Putamen (tissue), 1 donor: Measurements from ENCODE around the gene MCCC2.
"Not testable (repeated sequence)": the region's sequence is repeated elsewhere in the genome, so short reads cannot be mapped to it uniquely, and the experiment has no call there.

Experiments
- DNase-seq: peaks from one replicate; pipeline ENCODE4 v3.0.0-alpha.2; 2016; ENCODE audit warnings: low spot score

The MCCC2 gene

DNA sequence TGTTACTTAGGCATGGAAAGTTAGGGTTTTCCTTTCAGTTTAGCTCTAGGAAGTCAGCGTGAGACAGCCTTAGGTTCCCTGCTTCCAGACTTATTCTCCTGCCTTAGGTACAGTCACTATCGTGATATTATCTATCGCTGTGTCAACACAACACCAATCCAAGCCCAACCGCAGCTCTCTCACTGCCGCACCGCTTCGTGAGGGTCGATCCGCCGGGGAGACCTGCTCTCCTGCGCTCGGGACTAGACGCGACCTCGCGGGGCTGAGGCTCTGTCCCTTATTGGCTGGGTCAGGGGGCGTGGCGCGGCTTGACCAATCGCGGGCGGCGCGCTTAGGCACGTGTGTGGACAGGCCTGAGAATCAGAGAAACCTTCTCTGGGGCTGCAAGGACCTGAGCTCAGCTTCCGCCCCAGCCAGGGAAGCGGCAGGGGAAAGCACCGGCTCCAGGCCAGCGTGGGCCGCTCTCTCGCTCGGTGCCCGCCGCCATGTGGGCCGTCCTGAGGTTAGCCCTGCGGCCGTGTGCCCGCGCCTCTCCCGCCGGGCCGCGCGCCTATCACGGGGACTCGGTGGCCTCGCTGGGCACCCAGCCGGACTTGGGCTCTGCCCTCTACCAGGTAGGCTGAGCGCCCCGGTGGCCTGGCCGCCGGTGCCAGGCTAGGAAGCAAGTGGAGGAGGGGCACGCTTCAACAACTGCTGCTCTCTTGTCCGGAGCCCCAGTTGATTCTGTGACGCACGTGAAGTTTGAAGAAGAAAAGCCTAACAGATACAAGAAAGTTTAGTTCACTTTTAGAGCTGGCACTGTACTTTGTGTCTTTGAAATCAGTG is at the start of gene MCCC2:
Gene MCCC2, plus strand, starts transcription at position 400 of the 825 bp plus-strand sequence. Its CDS starts 86 bp downstream, at position 486.
- DNase-seq = peak; percentile 93

DNA sequence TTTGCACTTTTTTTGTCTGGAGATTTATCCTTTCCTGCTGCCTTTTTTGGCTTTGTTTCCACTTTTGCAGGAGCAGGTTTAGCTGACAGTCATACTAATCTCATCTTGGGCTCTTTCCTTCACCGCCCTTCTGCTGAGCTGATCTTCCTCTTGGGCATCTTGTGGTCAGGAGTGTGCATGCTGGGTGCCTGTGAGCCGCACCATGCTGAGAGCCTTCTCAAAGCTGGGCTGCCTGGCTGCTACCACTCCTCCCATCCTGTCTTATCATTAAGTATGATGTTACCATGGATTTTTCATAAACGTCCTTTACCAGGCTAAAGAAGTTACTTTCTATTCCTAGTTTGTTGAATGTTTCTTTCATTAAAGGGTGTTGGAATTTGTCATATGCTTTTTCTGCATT is 49.5 kb upstream of the MCCC2 start:
- DNase-seq = no peak

DNA sequence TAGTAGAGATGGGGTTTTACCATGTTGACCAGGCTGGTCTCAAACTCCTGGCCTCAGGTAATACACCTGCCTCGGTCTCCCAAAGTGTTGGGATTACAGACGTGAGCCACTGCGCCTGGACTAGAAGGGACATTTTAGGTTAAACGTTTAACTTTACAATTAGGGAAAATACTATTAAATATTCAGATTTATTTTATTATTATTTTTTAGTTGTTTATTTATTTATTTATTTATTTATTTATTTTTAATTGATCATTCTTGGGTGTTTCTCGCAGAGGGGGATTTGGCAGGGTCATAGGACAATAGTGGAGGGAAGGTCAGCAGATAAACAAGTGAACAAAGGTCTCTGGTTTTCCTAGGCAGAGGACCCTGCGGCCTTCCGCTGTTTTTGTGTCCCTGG is 36.3 kb upstream of the MCCC2 start:
- DNase-seq = not testable (repeated sequence)

DNA sequence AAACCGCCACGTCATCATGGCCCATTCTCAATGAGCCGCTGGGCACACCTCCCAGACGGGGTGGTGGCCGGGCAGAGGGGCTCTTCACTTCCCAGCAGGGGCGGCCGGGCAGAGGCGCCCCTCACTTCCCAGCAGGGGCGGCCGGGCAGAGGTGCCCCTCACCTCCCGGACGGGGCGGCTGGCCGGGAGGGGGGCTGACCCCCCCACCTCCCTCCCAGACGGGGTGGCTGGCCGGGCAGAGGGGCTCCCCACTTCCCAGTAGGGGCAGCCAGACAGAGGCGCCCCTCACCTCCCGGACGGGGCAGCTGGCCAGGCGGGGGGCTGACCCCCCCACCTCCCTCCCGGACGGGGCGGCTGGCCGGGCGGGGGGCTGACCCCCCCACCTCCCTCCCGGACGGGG is 35.6 kb upstream of the MCCC2 start:
- DNase-seq = not testable (repeated sequence)

DNA sequence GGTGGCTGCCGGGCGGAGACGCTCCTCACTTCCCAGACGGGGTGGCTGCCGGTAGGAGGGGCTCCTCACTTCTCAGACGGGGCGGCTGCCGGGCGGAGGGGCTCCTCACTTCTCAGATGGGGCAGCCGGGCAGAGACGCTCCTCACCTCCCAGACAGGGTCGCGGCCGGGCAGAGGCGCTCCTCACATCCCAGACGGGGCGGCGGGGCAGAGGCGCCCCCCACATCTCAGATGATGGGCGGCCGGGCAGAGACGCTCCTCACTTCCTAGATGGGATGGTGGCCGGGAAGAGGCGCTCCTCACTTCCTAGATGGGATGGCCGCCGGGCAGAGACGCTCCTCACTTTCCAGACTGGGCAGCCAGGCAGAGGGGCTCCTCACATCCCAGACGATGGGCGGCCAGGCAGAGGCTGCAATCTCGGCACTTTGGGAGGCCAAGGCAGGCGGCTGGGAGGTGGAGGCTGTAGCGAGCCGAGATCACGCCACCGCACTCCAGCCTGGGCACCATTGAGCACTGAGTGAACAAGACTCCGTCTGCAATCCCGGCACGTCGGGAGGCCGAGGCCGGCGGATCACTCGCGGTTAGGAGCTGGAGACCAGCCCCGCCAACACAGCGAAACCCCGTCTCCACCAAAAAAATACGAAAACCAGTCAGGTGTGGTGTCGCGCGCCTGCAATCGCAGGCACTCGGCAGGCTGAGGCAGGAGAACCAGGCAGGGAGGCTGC is 35.0 kb upstream of the MCCC2 start:
- DNase-seq = not testable (repeated sequence)

DNA sequence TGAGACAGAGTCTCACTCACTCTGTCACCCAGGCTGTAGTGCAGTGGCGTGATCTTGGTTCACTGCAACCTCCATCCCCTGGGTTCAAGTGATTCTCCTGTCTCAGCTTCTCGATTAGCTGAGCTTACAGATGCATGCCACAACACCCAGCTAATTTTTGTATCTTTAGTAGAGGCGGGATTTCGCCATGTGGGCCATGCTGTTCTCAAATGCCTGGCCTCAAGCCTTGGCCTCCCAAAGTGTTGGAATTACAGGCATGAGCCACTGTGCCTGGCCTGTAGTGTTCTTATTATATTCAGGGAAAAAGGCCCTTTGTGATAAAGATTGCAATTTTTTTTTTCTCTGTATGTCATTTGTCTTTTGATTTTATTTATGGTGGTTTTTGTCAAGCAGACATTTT is 24.0 kb upstream of the MCCC2 start:
- no peak for DNase-seq

DNA sequence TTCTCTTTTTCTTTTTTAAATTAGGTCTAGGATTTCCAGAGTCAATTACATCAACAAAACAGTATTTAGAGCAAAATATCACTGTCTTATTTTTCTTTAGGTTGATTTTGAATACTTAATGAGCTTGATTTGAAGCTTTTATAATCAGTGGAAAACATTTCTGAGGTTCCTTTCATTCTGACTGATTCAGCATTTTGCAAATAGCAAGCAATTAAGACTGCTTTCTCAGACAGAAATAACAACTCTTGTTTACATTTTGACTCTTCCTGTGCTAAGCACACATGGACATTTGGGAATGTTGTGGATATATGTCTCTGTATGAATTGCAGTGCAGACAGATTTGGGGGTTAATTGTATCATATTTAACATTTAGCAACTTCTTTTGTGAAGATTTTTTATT is 22.2 kb upstream of the MCCC2 start:
- no peak for DNase-seq

DNA sequence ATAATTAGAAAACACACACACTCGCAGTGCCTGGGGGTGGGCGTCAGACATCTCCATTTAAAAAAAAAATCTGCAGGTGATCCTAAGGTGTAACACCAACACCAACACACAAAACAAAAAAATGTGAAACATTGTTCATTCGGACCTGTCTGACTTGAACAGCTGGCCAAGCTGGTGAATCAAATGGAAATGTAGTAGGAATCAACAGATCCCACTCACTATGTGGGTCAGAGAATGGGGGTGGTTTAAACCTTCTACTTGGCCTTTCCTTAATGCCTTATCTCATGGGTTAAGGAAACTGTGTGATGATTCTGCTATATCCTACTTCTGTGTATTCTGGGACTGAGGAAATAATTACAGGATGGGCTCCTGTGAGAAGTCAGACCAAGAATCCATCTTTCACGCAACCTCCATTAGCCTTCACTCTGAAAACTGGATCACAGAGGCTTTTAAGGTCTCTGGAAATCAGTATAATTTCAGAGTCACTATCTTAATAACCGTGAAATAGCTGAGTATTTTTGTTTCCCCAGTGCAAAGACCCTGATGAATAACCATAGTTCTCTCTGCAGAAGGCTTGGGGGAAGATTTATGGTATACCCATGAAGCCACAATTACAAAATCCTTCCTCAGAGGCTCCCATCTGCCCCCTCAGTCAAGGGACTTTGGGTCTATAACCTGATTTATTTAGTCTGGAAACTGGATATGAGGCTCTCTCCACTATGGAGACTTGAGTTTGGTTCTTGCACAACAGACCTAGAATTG is 17.2 kb upstream of the MCCC2 start:
- DNase-seq = no peak

DNA sequence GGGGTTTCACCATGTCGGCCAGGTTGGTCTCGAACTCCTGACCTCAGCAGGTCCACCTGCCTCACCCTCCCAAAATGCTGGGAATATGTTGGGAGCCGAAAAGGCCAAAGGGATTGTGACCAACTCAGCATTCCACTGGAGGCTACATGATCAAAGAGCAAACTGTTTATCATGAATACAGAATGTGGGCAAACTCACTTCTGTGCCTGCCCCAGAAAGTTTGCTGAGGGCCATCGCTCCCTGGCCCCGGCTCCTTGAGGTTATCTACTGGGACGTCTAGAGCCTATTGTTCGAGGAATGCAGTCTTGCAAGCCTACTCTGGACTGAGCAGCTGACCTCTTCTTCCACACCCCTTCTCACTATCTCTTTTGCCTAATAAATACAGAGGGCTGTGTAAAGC is 15.3 kb upstream of the MCCC2 start:
- not testable (repeated sequence) for DNase-seq

DNA sequence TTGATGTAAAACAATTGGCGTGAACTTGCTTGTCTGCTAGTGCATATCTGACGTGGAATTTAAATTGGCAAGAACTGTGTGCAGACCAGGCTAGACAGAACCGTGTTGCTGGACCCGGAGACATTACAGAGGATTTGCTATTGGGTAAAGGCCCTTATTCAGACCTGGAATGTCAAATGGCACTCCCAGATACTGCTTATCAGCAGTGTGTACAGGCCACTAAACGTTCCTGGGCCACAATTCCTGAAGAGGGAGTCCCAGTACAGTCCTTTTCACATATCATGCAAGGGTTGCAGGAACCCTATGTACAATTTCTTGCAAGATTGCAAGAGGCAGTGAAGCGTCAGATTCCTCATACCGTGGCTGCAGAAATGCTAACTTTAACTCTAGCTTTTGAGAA is 13.5 kb upstream of the MCCC2 start:
- no peak for DNase-seq

DNA sequence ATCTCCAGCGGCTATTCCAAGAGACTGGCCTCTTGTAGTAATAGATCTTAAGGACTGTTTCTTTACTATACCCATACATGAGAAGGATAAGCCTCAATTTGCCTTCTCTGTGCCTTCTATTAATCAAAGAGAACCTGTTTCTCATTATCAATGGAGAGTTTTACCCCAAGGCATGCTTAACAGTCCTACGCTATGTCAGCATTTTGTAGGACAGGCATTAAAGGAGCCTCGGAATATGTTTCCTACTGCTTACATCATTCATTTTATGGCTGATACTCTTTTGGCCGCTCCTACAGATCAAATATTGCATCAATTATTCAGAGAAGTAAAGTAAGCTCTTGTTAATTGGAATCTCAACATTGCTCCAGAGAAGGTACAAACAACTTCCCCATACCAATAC is 11.6 kb upstream of the MCCC2 start:
- not testable (repeated sequence) for DNase-seq

DNA sequence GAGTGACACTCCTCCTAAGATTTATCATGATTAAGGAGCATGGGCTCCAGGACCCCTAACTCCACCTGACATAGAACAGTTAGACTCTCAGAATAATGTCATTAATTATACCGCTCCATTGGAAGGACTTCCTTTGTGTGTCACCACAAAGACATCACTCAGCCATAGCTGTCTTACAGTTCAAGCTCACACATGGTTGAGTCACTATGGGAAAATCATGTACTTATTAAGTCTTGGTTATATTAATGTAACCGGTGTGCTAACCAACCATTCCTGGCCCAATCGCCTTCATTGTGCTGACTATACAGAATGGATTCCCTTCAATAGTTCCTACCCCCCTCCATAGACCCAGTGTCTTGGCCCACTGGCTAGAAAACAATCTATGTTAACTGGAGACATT is 10.9 kb upstream of the MCCC2 start:
- DNase-seq = no peak

DNA sequence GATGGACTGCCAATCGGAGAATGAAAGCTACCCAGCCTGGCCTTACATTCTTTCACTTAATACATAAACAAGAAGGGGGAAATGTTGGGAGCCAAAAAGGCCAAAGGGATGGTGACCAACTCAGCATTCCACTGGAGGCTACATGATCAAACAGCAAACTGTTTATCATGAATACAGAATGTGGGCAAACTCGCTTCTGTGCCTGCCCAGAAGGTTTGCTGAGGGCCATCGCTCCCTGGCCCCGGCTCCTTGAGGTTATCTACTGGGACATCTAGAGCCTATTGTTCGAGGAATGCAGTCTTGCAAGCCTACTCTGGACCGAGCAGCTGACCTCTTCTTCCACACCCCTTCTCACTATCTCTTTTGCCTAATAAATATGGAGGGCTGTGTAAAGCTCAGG is 9.3 kb upstream of the MCCC2 start:
- DNase-seq = not testable (repeated sequence)

DNA sequence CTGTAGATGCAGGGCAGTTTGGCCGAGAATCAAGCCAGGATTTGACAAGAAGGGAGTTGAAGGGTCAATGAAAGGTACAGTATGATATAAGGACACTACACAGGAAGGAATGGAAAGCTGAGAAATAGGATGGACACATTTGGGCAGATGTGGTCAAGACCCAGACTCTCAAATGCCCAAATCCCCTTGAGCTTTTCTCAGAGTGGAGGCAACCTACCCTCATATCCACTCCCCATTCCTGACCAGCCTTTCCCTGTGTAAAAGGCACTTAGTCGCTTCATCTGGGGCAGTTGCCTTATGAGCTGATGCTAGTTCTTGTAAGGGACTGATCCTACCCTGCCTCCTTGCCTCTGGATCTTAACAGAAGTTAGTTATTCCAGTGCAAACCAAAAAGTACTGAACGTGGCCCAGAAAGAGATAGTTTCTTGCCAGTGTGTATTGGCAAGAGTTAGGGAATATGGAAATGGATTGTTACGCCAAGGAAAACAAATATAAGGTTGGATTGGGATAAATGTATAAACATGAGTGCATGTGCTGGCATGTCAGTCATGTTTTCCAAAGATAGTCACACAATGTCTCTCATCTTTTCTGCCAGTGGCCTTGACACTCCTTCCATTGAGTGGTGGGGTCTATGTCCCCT is 4.1 kb upstream of the MCCC2 start:
- no peak for DNase-seq

DNA sequence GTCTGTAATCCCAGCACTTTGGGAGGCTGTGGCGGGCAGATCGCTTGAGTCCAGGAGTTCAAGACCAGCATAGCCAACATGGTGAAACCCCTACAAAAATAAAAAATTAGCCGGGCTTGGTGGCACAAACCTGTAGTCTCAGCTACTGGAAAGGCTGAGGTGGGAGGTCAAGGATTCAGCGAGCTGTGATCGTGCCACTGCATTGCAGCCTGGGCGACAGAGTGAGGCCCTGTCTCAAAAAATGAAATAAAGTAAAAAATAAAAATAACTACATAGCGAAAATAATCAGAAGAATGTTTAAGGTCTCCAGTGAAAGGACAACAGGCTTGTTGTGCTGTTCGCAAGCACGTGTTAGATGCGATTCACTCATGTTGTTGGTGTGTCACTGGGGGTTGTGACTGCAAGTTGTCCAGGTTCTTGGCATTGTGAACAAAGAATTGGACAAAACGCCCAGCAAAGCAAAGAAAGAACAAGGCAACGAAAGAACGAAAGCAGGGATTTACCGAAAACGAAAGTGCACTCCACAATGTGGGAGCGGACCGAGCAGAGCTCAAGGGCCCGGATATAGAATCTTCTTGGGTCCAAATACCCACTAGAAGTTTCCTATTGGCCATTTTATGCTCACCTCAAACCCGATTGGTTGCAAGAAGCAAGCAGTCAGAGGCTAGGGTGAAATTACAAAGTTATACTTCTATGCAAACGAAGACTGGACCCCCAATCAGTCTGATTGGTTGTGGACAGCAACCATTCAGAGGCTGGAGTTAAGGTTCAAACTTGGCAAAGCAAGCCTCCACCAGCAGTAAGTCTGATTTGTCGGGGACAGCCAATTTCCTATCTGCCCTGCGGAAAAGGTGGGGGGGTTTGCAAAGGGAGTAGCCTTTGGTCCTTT is 844 bp upstream of the MCCC2 start:
- peak; percentile 35 for DNase-seq

DNA sequence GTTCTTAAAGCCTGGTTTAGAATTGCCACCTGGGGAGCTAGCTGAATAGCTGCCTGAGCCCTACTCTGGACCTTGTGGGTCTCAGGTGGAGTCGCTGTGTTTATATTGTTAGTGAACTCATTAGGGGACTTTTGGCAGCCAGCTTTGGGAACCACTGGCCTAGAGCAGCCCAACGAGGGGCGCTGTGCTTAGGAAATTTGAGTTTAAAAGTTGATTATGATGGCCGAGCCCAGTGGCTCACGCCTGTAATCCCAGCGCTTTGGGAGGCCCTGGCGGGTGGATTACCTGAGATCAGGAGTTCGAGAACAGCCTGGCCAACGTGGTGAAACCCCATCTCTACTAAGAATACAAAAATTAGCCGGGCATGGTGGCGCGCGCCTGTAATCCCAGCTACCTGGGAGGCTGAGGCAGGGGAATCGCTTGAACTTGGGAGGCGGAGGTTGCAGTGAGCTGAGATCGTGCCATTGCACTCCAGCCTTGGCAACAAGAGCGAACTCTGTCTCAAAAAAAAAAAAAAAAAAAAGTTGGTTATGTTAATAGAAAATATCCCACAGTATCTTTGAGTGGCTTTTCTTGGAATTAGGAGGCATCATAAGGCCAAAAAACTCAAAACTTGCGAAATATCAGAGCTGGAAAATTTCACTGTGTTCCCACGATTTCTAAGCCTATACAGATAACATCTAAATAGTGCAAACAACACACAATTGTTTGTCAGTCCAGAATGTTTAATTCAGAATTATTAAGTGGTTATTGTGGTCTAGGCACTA is 809 bp downstream of the MCCC2 start:
- no peak for DNase-seq

DNA sequence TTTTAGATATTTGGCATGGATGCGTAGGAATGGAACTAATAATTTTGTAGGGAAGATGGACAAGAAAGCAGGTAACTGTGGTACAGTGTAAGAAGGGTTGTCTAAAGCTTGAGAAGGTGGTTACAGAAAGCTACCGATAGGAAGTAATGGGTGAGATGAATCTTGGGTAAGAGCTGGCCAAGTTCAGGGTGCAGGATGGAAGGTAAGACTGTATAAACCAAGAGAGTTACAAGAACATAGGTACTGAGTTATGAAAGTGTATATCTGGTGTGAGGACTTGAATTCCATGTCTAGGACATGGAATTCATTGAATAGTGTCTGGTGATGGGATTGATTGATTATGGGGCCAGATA is 1.4 kb downstream of the MCCC2 start:
- no peak for DNase-seq

DNA sequence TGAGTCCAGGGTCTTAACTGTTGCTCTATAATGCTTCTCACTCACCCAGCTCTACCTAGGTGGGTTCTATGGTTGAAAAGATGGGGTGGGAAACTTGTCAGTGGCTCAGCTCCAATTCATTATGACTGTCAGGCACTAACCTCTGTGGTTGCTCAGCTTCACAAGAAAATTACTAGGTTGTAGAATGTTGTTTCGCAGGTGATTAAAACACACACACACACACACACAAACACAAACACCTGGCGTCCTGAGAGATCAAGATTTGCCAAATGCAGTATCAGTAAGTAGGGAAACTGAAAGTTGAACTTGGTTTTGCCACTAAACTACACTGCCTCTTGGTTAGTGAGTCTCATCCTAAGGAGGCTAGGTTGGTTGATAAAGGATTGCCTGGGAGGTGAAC is 2.8 kb downstream of the MCCC2 start:
- no peak for DNase-seq

DNA sequence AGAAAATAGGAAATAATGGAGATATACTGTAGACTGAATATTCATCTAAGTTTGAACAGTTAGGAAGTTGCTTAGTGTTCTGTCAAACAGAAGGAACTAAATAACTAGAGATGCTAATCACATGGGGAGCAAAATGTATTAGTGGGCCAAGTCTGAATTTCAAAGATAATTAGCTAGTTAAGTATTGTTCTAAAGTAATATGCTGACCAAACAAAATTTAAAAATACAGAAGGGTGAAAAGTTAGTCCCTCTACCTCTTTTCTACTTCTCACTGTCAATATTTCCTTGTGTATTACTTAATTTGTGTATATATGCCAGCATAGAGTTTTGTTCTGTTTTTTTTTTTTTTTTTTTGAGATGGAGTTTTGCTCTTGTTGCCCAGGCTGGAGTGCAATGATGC is 4.0 kb downstream of the MCCC2 start:
- no peak for DNase-seq

DNA sequence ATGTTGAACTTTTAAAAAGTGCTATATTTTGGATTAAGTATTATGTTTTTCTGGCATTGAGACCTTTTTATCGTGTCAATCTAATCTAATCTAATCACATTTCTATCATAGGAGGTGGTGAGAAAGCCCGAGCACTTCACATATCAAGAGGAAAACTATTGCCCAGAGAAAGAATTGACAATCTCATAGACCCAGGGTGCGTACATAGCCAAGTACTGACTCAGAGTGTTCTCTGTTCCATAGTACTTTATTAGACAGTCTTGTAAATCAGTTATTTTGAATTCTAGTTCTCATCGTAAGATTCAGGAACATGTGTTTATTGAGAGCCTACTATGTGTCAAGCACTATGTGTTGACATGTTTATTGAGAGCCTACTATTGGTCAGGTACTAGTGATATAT is 9.0 kb downstream of the MCCC2 start:
- DNase-seq = no peak

DNA sequence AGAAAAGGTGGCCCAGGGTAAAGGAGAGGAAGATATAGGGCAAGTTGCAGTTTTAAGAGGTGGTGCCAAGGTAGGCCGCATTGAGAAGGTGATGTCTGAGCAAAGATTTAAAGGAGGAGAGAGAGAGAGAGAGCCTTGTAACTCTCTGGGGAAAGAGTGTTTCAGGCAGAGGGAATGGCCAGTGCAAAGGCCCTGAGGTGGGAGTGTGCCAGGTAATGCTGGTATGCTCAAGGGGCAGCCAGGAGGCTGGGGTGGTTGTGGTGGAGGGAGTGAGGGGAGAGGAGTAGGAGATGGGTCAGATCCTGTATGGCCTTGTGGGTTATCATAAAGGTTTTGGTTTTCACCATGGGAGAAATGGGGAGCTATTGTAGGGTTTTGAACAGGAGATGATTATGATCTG is 9.9 kb downstream of the MCCC2 start:
- DNase-seq = no peak
